K562 (cell line): ENCODE measurements around the gene LOC128125822.

ENCODE experiments used
- ATF3 ChIP-seq, 2 experiments: fragments of 450-650 bp in 1 of 2; sonication (generic) in 1 of 2; formaldehyde crosslinking in 1 of 2; IDR thresholded peaks in 1 of 2; conservative IDR thresholded peaks in 1 of 2; 2 replicates each; pipeline versions ENCODE4 v1.6.1 to v1.8.1; 2016 to 2023; ENCODE audit warnings: mild to moderate bottlenecking in 2 of 2, moderate library complexity in 2 of 2, inconsistent platforms in 1 of 2, missing genetic modification reagents in 1 of 2
- CBX2 ChIP-seq: fragments of 200-600 bp; sonication (generic); IDR thresholded peaks from one replicate; pipeline ENCODE4 v1.6.1; 2012; ENCODE audit warnings: mild to moderate bottlenecking, low read length, inconsistent platforms; ENCODE audit not compliant: insufficient read depth, poor library complexity, severe bottlenecking
- CBX5 ChIP-seq: IDR thresholded peaks from 2 replicates; pipeline ENCODE4 v1.6.1; 2014; ENCODE audit warnings: low read depth, borderline replicate concordance
- CTCFL ChIP-seq: IDR thresholded peaks from 2 replicates; pipeline ENCODE4 v1.6.1; 2011; ENCODE audit warnings: borderline replicate concordance, low read depth, mild to moderate bottlenecking, moderate library complexity, low read length; ENCODE audit not compliant: insufficient read depth, poor library complexity, severe bottlenecking
- FIP1L1 ChIP-seq: fragments of 200-400 bp; formaldehyde crosslinking; IDR thresholded peaks from 2 replicates; pipeline ENCODE4 v1.6.1; 2018; ENCODE audit warnings: mild to moderate bottlenecking, low read depth, low read length; ENCODE audit not compliant: poor library complexity, severe bottlenecking
- FOS ChIP-seq: IDR thresholded peaks from 3 replicates; pipeline ENCODE4 v1.6.1; 2011; ENCODE audit not compliant: insufficient read length; ENCODE audit errors: extremely low read depth
- MBD2 ChIP-seq: sonication (generic); IDR thresholded peaks from 2 replicates; pipeline ENCODE4 v1.6.1; 2016; ENCODE audit warnings: low read depth, borderline replicate concordance
- MCM5 ChIP-seq: fragments of 450-650 bp; IDR thresholded peaks from 2 replicates; pipeline ENCODE4 v1.6.1; 2016; ENCODE audit warnings: low read depth
- MEF2D ChIP-seq: conservative IDR thresholded peaks from 2 replicates; pipeline ENCODE4 v1.6.1; 2016; ENCODE audit warnings: low read depth, missing genetic modification characterization, missing compliant biosample characterization
- NELFE ChIP-seq: IDR thresholded peaks from 2 replicates; pipeline ENCODE4 v1.6.1; 2011; ENCODE audit warnings: mild to moderate bottlenecking; ENCODE audit not compliant: insufficient read depth, insufficient read length
- POLR2H ChIP-seq: IDR thresholded peaks from 2 replicates; pipeline ENCODE4 v1.6.1; 2016; ENCODE audit warnings: missing genetic modification characterization, low read depth, mild to moderate bottlenecking, control low read depth, missing compliant biosample characterization, moderate library complexity
- POLR3A ChIP-seq: IDR thresholded peaks from 2 replicates; pipeline ENCODE4 v1.6.1; 2011; ENCODE audit warnings: borderline replicate concordance, mild to moderate bottlenecking, moderate library complexity; ENCODE audit not compliant: insufficient read length, insufficient read depth; ENCODE audit errors: extremely low read depth
- PRPF4 ChIP-seq: fragments of 200-400 bp; formaldehyde crosslinking; IDR thresholded peaks from one replicate; pipeline ENCODE4 v1.6.1; 2017; ENCODE audit warnings: low read length, low read depth, mild to moderate bottlenecking; ENCODE audit not compliant: insufficient read depth, poor library complexity, severe bottlenecking
- SREBF2 ChIP-seq: sonication (generic); formaldehyde crosslinking; IDR thresholded peaks from 2 replicates; pipeline ENCODE4 v1.4.0; 2020; ENCODE audit warnings: mild to moderate bottlenecking, missing genetic modification reagents
- THRB ChIP-seq: fragments of 450-650 bp; formaldehyde crosslinking; conservative IDR thresholded peaks from 2 replicates; pipeline ENCODE4 v1.4.0; 2022; ENCODE audit warnings: mild to moderate bottlenecking, missing genetic modification characterization
- ZKSCAN1 ChIP-seq: fragments of 150-350 bp; IDR thresholded peaks from 2 replicates; pipeline ENCODE4 v1.6.1; 2016; ENCODE audit warnings: low read depth, low read length
- ZNF239 ChIP-seq: fragments of 250-450 bp; sonication (Bioruptor Pico); IDR thresholded peaks from 2 replicates; pipeline ENCODE4 v1.4.0; 2020; ENCODE audit warnings: mild to moderate bottlenecking
- ZNF311 ChIP-seq: fragments of 250-450 bp; sonication (Bioruptor Pico); IDR thresholded peaks from 2 replicates; pipeline ENCODE4 v1.4.0; 2020; ENCODE audit warnings: mild to moderate bottlenecking, moderate library complexity
- ZNF398 ChIP-seq: fragments of 250-450 bp; sonication (Bioruptor Pico); IDR thresholded peaks from 2 replicates; pipeline ENCODE4 v1.8.0; 2021; ENCODE audit warnings: moderate library complexity, mild to moderate bottlenecking, inconsistent platforms
- ZNF589 ChIP-seq: fragments of 200-800 bp; sonication (Bioruptor generic); IDR thresholded peaks from 2 replicates; pipeline ENCODE4 v1.6.1; 2016; ENCODE audit warnings: low read depth, missing genetic modification characterization, missing compliant biosample characterization

The LOC128125822 gene

GRCh38 chr6:63572044-63572746 lies at the start of gene LOC128125822, which contains the start of gene PTP4A1 (continued):
- no peak for TF ChIP-seq SREBF2 (CRISPR knock-in tag)
- TF ChIP-seq CBX5 = no peak
- no peak for TF ChIP-seq ZNF398 (CRISPR knock-in tag)
- no peak for TF ChIP-seq ZNF239 (CRISPR knock-in tag)
- no peak for TF ChIP-seq ZKSCAN1
- no peak for TF ChIP-seq MCM5
- peak; percentile 87 for TF ChIP-seq POLR2H
- TF ChIP-seq ZNF589 (CRISPR knock-in tag) = no peak; the same call in 1 of the 2 replicates
- no peak for TF ChIP-seq FIP1L1
- TF ChIP-seq ATF3 (IDR thresholded peaks at IDR 0.05) = peak; percentile 43; the same call in 1 of the 2 replicates
- TF ChIP-seq ATF3 (CRISPR knock-in tag; conservative IDR thresholded peaks at IDR 0.05) = 0 out of 2 replicates have a peak, but pooled peaks have one; percentile 7
- peak; percentile 42 for TF ChIP-seq FOS
- TF ChIP-seq POLR3A = no peak
- no peak for TF ChIP-seq CTCFL
- peak; percentile 49; the same call in 1 of the 2 replicates for TF ChIP-seq MBD2
- TF ChIP-seq ZNF311 = no peak
- TF ChIP-seq PRPF4 = peak; percentile 74
- no peak for TF ChIP-seq THRB
- no peak for TF ChIP-seq MEF2D
- peak; percentile 40 for TF ChIP-seq NELFE
- TF ChIP-seq CBX2 = no peak
